GM21381 (cell line): ENCODE data around the gene IP6K1.
"Not testable (repeated sequence)": the region's sequence is repeated elsewhere in the genome, so short reads cannot be mapped to it uniquely, and the experiment has no call there.

Experiments used
- ATAC-seq: cut with Tn5 transposase; IDR thresholded peaks from one replicate; pipeline ENCODE4 v1.9.1; 2021; ENCODE audit warnings: mild to moderate bottlenecking, moderate library complexity; ENCODE audit not compliant: unreplicated experiment

The IP6K1 gene

GRCh38 chr3:49769286-49769915, 16.9 kb downstream of the IP6K1 start:
- ATAC-seq = no peak

- no peak for ATAC-seq
Observed at GRCh38 chr3:49763981-49764380, 22.4 kb downstream of the IP6K1 start.

- no peak for ATAC-seq
Observed at GRCh38 chr3:49761661-49762060, 24.7 kb downstream of the IP6K1 start.

GRCh38 chr3:49759226-49759625, 27.1 kb downstream of the IP6K1 start:
- ATAC-seq = no peak

GRCh38 chr3:49757197-49757596, 29.1 kb downstream of the IP6K1 start:
- ATAC-seq = no peak

- no peak for ATAC-seq
Observed at GRCh38 chr3:49756036-49756435, 30.3 kb downstream of the IP6K1 start.

GRCh38 chr3:49754536-49754935, 31.8 kb downstream of the IP6K1 start:
- ATAC-seq = no peak

GRCh38 chr3:49751501-49751900, 34.8 kb downstream of the IP6K1 start:
- ATAC-seq = no peak

GRCh38 chr3:49750056-49750455, 36.3 kb downstream of the IP6K1 start:
- ATAC-seq = no peak

- ATAC-seq = not testable (repeated sequence)
Observed at GRCh38 chr3:49748874-49749273, 37.5 kb downstream of the IP6K1 start.

- no peak for ATAC-seq
Observed at GRCh38 chr3:49747792-49748480, 38.4 kb downstream of the IP6K1 start.

- no peak for ATAC-seq
Observed at GRCh38 chr3:49745986-49746385, 40.4 kb downstream of the IP6K1 start.

GRCh38 chr3:49740427-49740826, 45.9 kb downstream of the IP6K1 start:
- ATAC-seq = no peak

- no peak for ATAC-seq
Observed at GRCh38 chr3:49738067-49738713, 48.2 kb downstream of the IP6K1 start.

- no peak for ATAC-seq
Observed at GRCh38 chr3:49734752-49735151, 51.6 kb downstream of the IP6K1 start.

GRCh38 chr3:49733551-49733950, 52.8 kb downstream of the IP6K1 start:
- ATAC-seq = no peak

- ATAC-seq = no peak
Observed at GRCh38 chr3:49732597-49732996, 53.7 kb downstream of the IP6K1 start.

- ATAC-seq = no peak
Observed at GRCh38 chr3:49729966-49730609, 56.3 kb downstream of the IP6K1 start.

GRCh38 chr3:49727924-49728361, 58.4 kb downstream of the IP6K1 start:
- ATAC-seq = no peak

- no peak for ATAC-seq
Observed at GRCh38 chr3:49727154-49727923, 59.0 kb downstream of the IP6K1 start.
